ENCODE measurements around the gene SVBP.
A peak's percentile ranks its signal among the peaks of the same experiment; 100 is the strongest.
"Not testable (repeated sequence)": the region's sequence is repeated elsewhere in the genome, so short reads cannot be mapped to it uniquely, and the experiment has no call there.

Gene SVBP, protein sequence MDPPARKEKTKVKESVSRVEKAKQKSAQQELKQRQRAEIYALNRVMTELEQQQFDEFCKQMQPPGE

DNA sequence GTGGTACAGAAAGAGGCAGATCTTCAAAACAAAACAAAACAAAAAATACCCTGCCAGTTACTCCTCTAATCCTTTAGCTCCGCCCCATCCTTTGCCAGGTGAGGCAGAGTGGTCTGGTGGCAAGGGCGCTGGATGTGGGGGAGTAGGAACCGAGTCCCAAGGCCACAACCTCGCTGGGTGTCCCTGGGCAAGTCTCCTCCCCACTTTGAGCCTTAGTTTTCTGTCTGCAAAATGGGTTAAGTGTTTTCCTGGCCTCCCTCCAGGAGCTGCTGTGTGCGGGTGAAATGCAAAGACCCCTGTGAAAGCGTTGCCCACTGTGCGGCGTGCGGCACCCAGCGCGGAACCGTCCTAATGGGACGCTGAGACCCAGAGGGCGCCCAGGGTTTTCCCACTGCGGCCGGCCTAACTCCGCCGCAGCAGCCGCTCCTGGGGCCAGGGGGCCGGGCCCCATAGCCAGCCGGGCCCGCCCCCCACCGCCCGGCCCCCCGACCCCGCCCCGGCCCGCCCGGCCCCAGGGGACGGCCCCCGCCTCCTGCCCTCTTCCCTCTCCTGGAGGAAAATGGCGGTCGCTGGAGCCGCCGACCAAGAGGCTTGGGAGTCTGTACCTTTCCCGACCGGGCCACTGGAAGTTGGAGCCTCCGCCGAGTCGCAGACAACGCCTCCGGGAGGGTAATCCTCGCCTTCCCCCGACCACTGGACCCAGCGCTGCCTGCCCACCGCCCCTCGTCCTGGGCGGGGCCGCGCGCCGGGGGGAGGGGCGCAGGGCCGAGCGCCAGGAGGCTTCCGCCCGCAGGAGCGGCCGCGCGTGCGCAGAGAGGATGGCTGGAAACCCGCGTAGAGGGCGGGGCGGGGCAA lies at the start of gene SVBP, which contains the start of gene ERMAP:
SVBP (minus strand) TSS at position 813 of the 855 bp plus-strand sequence. CDS start 853 bp downstream, outside the sequence.
ERMAP (plus strand) TSS at position 538 of the 855 bp plus-strand sequence. CDS start 13,327 bp downstream, outside the sequence.
- DNase-seq: peak; percentile 95

DNA sequence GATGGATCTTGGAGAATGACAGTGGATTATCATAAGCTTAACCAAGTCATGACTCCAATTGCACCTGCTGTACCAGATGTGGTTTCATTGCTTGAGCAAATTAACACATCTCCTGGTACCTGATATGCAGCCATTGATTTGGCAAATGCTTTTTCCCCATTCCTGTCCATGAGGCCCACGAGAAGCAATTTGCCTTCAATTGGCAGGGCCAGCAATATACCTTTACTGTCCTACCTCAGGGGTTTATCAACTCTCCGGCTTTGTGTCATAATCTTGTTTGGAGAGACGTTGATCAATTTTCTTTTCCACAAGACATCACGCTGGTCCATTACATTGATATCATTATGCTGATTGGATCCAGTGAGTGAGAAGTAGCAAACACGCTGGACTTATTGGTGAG lies 49.4 kb upstream of the SVBP start:
- DNase-seq: no peak

DNA sequence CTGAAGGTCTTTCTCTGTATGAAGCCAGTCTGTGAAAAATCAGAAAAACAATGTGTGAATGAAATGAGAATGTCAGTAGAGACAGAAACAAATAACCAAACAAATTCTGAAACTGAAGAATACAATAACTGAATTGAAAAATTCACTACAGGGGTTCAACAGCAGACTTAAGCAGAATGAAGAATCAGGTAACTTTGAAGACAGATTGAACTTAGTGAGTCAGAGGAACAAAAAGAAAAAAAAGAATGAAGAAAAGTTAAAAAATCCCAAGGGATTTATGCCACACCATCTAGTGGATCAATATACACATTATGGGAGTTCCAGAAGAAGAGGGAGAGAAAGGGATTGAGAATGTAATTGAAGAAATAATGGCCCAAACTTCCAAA lies 43.8 kb upstream of the SVBP start:
- DNase-seq: no peak

DNA sequence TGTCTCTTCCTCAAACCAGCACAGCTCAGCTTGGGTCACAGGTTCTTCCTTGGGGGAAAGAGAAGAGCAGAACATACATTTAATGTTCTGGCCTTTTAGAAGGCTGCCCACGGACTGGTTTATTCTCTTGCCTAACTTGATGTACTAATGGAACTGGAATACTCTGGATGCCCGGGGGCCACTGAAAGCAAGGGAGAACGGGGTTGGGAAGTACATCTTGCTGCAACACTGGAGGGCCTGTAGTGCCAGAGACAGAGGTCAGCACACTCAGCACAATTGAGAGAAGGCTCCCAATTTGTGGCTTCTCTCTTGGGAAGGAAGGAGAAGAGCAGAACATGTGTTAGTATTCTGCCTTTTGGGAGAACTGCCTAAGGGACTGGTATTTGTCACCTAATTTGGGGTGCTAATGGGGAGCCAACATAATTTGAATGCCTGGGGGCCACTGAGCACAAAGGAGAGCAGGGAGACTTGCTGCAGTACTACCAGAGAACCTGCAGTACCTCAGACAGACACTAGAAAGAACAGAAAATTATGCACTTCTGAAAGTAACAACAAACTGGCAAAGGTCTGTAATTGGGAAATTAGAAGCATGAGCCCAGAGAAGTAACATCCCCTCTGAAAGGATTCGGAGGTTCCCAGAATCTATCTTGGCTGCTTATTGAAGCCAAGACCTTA lies 43.3 kb upstream of the SVBP start:
- no peak for DNase-seq

DNA sequence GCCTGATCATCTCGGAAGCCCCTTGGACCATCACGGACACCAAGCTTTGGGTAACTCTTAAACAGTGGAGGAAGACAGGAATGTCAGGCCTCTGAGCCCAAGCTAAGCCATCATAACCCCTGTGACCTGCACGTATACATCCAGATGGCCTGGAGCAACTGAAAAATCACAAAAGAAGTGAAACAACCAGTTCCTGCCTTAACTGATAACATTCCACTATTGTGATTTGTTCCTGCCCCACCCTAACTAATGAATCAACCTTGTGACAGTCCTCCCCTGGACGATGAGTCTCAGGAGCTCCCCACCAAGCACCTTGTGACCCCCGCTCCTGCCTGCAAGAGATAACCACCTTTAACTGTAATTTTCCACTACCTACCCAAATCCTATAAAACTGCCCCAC lies 42.2 kb upstream of the SVBP start:
- DNase-seq: not testable (repeated sequence)

DNA sequence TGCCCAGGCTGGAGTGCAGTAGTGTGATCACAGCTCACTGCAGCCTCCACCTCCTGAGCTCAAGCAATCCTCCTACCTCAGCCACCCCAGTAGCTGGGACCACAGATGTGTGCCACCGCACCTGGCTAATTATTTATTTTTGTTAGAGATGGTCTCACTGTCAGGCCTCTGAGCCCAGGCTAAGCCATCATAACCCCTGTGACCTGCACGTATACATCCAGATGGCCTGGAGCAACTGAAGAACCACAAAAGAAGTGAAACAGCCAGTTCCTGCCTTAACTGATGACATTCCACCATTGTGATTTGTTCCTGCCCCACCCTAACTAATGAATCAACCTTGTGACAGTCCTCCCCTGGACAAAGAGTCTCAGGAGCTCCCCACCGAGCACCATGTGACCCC lies 39.4 kb upstream of the SVBP start:
- not testable (repeated sequence) for DNase-seq

DNA sequence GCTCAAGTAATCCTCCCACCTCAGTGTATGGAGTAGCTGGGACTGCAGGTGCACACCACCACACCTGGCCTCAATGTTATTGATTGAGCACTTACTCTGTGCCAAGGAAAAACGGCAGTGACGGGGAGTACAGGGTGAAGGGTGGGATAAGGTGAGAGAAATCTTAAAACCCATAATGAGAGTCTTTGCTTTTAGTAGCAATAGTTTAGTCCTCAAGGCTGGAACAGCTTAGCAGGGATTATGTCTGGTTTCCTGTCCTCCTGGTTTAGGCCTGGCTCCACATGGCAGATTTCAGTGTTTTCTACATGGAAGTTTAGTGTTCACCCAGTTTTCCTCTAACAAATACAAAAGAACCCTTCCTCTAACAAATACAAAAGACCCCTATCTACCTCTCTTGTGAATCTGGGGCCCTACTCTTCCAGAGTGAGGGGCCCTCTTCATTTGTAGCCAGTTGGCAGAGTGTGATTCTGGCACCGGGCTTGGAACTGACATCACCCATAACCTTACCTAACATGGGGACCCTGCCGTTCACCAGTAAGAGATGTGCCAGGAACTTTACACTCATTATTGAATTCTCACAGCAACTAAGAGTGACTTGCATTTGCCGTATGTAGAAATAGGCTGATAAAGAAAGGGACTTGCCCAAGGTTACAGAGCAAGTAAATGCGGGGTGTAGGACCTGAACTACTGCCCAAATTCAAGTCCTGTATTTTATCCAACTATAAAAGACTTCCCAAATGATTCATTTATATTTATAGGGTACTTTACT lies 36.1 kb upstream of the SVBP start:
- DNase-seq: no peak

DNA sequence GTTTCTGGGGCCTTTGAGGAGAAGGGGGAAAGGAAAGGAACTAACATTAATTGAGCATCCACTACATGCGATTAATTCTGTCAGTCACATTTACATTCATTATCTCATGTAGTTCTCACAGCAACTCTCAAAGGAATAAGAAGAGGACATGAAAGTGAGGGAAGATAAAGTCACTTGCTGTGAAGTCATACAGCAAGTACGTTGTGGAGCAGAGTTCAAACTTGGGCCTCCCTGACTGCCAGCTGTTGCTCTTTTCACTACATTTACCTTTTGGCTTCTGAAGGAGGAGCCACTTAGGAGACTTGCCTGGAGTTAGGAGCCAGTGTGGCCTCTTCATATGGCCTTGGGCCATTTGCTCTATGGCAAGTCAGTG lies 35.4 kb upstream of the SVBP start:
- no peak for DNase-seq

DNA sequence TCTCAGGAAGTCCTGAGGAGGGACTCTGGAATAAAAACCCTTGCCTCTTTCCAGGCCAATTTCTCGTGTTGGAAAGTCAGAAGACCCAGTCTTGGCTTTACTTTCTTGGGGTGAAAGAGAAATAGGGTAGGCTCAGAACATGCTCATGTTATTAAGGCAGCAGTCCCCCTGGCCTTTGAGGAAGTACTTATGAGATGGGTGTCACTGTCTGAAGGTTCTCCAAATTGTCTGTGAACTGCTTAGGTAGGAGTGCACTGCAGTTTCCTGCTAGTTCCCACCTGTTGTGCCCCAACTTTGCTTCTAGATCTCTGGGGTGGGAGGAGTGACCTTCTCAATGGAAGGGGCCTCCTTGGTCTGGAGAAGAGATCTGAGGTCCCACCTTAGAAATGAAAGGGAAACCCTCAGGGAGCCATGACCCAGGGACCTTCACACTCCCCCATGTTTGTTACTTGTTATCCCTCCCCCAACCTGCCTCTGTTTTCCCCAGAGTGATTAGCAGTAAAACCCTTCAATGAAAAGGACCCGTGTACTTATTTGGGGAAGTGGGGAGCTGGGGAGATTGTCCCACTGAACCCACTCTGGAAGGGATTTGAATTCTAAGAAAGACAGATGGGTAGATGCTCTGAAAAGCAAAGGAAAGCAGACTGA lies 34.9 kb upstream of the SVBP start:
- no peak for DNase-seq

DNA sequence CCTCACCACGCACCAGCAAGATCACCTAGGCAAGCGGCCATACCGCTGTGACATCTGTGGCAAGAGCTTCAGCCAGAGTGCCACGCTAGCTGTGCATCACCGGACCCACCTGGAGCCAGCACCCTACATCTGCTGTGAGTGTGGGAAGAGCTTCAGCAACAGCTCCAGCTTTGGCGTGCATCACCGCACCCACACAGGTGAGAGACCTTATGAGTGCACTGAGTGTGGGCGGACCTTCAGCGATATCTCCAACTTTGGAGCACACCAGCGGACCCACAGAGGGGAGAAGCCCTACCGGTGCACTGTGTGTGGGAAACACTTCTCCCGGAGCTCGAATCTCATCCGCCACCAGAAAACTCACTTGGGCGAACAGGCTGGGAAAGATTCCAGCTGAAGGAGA lies 34.2 kb upstream of the SVBP start:
- no peak for DNase-seq

DNA sequence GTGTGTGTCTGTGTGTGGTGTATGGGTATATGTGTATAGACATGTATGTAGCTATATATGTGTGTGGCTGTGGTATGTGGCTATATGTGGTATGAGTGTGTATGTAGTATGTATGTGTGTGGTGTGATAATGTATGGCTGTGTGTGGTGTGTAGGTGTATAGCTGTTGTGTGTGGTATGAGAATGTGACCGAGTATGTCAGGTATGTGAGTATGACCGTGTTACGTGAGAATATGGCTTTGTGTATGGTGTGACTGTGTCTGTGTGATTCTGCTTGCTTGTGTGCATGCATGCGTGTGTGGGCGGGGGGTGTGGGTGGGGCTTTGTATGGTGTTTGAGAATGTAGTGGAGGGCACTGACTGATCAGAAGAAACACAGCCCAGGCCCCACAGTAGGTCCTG lies 32.7 kb upstream of the SVBP start:
- no peak for DNase-seq

DNA sequence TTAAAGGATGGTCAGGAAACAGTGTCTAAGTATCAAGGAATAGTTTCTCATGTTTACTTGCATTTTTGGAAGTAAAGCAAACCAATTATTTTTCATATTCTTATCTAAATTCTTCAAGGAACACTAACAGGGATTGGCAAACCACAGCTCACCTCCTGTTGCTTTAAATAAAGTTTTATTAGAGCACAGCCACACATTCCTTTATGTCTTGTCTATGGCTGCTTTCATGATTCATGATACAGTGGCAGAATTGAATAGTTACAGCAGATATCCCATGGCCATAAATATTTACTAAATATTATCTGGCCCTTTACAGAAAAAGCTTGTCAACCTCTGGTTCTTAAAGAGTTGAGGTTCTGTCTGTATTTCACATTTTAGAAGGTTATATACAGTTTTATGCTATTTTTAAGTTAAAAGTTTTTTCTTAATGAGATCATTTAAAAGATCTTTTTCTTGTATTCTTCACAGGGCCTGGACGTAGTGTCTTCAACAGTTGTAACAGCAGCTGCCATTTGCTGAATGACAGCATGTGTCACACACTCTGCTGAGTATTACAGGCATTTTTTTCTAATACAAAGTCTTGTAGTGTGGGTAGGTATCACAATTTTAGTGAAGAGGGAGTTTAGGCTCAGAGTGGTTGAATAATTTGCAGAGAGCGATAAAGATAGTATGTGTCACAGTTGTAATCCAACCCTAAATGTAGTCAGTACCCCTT lies 31.8 kb upstream of the SVBP start:
- no peak for DNase-seq

DNA sequence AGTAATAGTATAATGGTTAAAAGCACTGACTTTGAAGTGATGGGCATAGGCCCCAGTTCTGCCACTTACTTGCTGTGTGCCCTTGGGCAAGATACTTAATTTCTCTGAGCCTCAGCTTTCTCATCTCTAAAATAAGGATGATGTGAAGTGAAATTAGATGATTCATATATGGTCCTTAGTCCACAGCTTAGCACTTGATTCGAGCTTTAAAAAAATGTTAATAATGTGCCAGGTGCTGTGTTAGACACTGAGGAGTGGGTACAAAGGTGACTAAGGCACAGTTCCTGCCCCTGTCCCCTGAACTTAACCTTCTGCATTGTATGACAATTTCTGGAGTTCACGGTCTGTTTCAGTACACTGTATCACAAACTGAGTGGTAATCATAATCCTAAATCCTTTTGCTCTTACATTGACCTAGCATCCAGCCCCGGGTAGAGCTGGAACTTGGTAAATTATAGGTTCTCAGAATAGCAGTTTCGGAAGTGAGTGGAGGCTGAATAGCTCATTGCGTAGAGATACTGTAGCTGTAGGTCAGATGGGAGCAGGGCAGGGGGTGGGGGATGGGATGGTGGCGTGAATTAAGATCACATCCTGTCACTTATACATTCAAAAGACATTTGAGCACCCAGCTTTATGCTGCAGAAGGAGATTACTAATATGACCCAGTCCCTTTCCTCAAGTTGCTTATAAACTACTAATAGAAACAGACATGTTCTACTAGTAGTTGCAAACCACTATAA lies 30.7 kb upstream of the SVBP start:
- no peak for DNase-seq

DNA sequence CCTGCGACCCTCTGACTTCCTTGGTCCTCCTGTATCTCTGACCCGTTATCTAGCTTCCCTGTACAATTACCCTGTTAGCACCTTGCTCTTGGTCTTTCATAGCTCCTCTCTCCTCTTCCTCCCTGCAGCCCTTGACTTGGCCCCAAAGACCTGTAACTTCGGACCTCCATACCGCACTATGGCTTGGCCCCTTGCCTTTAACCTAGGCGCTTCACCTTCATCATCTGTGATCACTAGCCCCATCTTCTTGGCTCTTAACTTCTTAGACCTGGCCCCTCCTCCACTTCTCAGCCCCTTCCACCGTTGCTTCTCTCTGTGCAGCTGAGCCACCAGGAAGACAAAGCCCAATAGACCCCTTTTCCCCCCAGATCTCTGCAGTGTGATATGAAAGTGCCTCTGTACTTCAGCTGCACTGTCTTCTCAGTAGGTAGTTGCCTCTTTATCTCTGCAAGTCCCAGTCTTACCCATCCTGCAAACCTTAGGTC lies 30.0 kb upstream of the SVBP start:
- DNase-seq: no peak

DNA sequence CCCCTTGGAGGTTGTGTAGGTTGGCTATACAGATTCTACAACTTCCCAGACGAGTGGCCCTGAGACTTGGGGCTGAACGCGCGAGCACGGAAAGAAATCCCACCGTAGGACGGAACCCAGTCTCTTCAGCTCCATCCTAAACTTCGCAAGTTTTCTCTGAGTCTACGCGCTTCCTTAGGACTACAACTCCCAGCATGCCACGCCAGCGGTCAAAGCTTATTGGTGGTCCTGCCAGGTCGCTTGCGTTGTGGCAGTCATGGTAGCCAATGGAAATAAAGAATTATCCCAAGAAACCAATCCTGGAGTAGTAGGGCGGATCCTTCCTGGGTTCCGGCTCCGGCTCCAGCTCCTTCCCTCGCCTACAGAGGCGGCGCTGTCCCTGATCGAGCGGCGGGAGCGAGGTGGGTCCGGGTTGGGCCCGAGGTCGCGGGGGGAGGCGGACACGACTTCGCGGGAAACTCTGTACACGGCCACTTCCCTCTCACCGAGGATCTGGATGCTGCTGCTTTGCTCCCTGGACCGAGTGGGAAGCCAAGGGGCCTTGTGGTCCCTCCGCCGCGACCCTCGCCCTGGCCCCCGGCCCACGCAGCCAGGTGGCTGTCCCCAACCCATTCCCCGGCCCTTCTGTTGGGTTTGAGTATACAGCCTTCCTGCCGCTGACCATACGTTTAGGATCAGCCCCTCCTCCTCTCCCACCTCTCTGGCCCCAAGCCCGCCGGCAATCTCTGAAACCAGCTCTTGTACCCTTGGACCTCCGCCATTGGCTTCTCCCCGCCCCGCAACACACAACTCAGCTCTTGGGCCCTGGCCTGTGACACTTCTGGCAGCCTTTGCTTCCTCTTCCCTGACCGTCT lies 29.3 kb upstream of the SVBP start, which contains the start of gene ZNF691:
ZNF691 (plus strand) TSS at position 357 of the 854 bp plus-strand sequence. CDS start 3,046 bp downstream, outside the sequence.
- peak; percentile 84 for DNase-seq

DNA sequence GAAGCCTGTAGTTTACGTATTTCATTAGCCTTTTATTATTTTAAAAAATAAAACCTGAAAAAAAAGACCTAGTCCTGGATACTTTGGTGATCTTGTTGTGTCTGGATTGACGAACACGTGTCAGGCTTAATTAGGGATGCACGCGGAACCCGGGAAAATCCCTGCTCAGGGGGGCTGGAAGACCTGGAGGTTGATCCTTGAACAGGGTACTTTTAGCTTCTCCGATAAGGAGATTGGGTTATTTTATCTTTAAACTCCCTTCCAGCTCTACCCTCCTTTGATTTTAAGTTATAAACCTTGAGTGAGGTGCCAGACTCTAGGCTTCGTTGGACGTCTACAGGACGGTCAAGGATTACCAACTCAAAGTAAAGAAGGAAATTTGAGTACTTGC lies 28.7 kb upstream of the SVBP start:
- no peak for DNase-seq

DNA sequence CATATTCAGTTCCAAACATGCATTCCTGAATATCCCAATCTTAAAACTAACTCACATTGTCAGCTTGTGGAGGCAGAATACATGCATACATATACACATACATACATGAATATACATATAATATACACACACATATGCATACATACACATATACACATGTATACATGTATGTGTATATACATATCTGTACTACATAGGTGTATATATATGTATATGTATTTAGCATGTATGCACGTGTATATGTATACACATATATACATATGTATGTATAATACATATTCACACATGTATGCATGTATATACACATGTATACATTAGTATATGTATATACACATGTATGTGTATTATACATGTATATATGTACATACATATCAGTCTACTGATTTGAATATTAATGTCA lies 28.0 kb upstream of the SVBP start:
- no peak for DNase-seq

DNA sequence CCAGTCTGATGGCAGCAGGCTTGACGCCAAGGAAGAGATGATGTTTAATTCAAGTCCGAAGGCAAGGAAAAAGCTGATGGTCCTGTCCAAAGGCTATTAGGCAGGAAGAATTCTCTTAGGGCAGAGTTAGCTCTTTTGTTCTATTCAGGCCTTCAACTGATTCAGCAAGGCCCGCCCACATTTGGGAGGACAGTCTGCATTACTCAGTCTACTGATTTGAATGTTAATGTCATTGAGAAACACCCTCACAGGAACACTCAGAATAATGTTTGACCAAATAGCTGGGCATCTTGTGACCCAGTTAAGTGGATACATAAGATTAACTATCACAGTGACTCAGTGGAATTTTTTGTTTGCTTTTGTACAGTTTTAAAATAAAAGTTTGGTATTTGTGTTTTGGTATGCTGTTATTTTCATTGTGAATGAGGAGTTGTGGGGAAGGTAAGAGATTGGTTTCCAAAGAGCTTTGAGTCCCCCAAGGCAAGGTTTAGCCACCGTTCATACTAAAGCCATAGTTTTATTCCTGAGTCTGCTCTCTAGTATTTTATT lies 27.5 kb upstream of the SVBP start:
- DNase-seq: no peak

DNA sequence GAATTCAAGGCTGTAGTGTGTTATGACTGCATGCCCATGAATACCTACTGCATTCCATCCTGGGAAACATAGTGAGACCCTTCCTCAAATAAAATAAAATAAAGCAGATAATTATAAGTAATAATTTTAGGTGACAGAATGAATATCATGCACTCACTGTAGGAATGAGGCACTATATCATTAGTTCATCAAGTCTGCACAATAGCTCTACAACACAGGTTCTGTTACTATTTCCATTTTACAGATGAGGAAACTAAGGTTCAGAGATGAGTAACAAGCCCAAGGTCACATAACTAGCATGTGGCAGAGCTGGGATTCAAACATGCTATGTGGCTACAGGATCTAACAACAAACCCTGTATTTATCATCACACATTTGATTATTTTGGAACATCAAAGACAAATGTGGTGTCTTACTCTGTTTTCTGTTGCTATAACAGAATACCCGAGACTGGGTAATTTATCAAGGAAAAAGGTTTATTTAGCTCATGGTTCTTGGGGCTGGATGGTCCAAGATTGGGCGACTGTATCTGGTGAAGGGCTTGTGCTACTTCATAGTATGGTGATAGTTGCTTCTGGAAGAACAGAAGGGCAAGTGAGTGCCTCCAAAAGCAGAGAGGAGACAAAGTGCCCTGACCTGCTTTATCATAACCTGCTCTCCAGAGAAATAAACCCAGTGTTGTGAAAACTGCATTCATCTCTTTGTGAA lies 24.4 kb upstream of the SVBP start:
- no peak for DNase-seq
